ENCODE results near the gene TMEM266.

DNA sequence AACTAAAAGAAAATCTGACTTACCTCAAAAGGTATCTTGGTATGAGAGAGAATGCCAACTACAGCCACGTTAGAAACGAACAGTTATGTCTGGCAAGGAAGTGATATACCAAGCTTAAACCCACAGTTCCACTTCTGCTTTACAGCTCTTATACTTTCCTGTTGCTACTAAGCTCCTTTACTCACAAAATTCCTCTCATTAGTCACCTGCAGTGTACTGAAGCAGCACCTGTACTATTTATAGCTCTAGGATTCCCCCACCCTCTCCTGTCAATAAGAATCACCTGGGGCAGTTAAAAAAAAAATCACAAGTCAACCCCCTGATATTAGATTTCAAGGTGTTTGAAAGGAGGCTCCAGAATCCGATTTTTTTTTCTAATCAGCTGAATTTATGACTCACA is 2.9 kb upstream of the TMEM266 start:
- TF ChIP-seq, protein P1, sequence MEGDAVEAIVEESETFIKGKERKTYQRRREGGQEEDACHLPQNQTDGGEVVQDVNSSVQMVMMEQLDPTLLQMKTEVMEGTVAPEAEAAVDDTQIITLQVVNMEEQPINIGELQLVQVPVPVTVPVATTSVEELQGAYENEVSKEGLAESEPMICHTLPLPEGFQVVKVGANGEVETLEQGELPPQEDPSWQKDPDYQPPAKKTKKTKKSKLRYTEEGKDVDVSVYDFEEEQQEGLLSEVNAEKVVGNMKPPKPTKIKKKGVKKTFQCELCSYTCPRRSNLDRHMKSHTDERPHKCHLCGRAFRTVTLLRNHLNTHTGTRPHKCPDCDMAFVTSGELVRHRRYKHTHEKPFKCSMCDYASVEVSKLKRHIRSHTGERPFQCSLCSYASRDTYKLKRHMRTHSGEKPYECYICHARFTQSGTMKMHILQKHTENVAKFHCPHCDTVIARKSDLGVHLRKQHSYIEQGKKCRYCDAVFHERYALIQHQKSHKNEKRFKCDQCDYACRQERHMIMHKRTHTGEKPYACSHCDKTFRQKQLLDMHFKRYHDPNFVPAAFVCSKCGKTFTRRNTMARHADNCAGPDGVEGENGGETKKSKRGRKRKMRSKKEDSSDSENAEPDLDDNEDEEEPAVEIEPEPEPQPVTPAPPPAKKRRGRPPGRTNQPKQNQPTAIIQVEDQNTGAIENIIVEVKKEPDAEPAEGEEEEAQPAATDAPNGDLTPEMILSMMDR (IDR thresholded peaks at IDR 0.05), result no peak
- TF ChIP-seq POLR2AphosphoS5 (IDR thresholded peaks at IDR 0.05), result no peak
- no peak for TF ChIP-seq EP300 (IDR thresholded peaks at IDR 0.05)

All from upper lobe of left lung (tissue), 4 donors.